ENCODE measurements around the gene SCARF2. TPM values are rescaled to one million over a fixed set of nuclear protein-coding genes. Genes with fewer than 3 reads are reported as not detected.
"Not testable (repeated sequence)": the region's sequence is repeated elsewhere in the genome, so short reads cannot be mapped to it uniquely, and the experiment has no call there.

SCARF2 gene
- total RNA-seq, 1 donor from 2014 or later, result 2.7 TPM

- ATAC-seq, result no peak
- intact Hi-C loops (cut with micrococcal nuclease), result no loop called here
These were observed 34.5 kb downstream of the SCARF2 start for GRCh38 chr22:20402960-20403778.

GRCh38 chr22:20401376-20402014 lies 36.1 kb downstream of the SCARF2 start:
- ATAC-seq, result no peak
- DNase-seq, result no peak
- intact Hi-C loops (cut with micrococcal nuclease), result no loop called here

More at GRCh38 chr22:20402960-20403778, 34.5 kb downstream of the SCARF2 start:
- no peak for DNase-seq

- no peak for ATAC-seq
- intact Hi-C loops (cut with micrococcal nuclease), result no loop called here
These were observed 36.8 kb downstream of the SCARF2 start for GRCh38 chr22:20400606-20401375.

GRCh38 chr22:20399866-20400605 lies 37.6 kb downstream of the SCARF2 start:
- ATAC-seq (no peak), DNase-seq (no peak)
- intact Hi-C loops (cut with micrococcal nuclease), result no loop called here

More at GRCh38 chr22:20400606-20401375, 36.8 kb downstream of the SCARF2 start:
- DNase-seq, result no peak

- DNase-seq (no peak), ATAC-seq (no peak)
- intact Hi-C loops (cut with micrococcal nuclease), result no loop called here
These were observed 39.2 kb downstream of the SCARF2 start for GRCh38 chr22:20398420-20398819.

- intact Hi-C loops (cut with micrococcal nuclease), result no loop called here
- DNase-seq (no peak), ATAC-seq (no peak)
These were observed 40.1 kb downstream of the SCARF2 start for GRCh38 chr22:20397498-20397897.

GRCh38 chr22:20396639-20397038 lies 41.0 kb downstream of the SCARF2 start:
- no peak for ATAC-seq
- intact Hi-C loops (cut with micrococcal nuclease), result no loop called here
- DNase-seq, result no peak

GRCh38 chr22:20395907-20396287 lies 41.7 kb downstream of the SCARF2 start:
- DNase-seq (no peak), ATAC-seq (no peak)
- intact Hi-C loops (cut with micrococcal nuclease), result no loop called here

GRCh38 chr22:20395181-20395906 lies 42.3 kb downstream of the SCARF2 start:
- DNase-seq (no peak), ATAC-seq (no peak)
- intact Hi-C loops (cut with micrococcal nuclease), result no loop called here

- peak; percentile 96 for DNase-seq
- ATAC-seq, result peak; percentile 97
- intact Hi-C loops (cut with micrococcal nuclease), result no loop called here
These were observed 43.7 kb downstream of the SCARF2 start, which contains the start of gene ZNF74 for GRCh38 chr22:20393705-20394476. TSS of gene ZNF74 (plus strand) at chr22:20394151. CDS start at chr22:20394629, 478 bp downstream.

GRCh38 chr22:20392983-20393704 lies 44.5 kb downstream of the SCARF2 start:
- no peak for DNase-seq
- peak; percentile 3 for ATAC-seq
- intact Hi-C loops (cut with micrococcal nuclease), result no loop called here

GRCh38 chr22:20392365-20392881 lies 45.2 kb downstream of the SCARF2 start:
- ATAC-seq; intact Hi-C loops (cut with micrococcal nuclease); DNase-seq: not testable (repeated sequence)

- ATAC-seq, result no peak
- DNase-seq, result no peak
- intact Hi-C loops (cut with micrococcal nuclease), result no loop called here
These were observed 46.4 kb downstream of the SCARF2 start for GRCh38 chr22:20391222-20391621.

- DNase-seq (no peak), ATAC-seq (no peak)
- intact Hi-C loops (cut with micrococcal nuclease), result no loop called here
These were observed 47.2 kb downstream of the SCARF2 start for GRCh38 chr22:20390394-20390907.

- no peak for ATAC-seq
- intact Hi-C loops (cut with micrococcal nuclease), result no loop called here
- no peak for DNase-seq
These were observed 48.3 kb downstream of the SCARF2 start for GRCh38 chr22:20389288-20389687.

GRCh38 chr22:20388200-20388599 lies 49.4 kb downstream of the SCARF2 start:
- intact Hi-C loops (cut with micrococcal nuclease), result no loop called here
- DNase-seq (no peak), ATAC-seq (no peak)

GRCh38 chr22:20386972-20387371 lies 50.7 kb downstream of the SCARF2 start:
- ATAC-seq (no peak), DNase-seq (no peak)
- intact Hi-C loops (cut with micrococcal nuclease), result no loop called here

Measured in left ventricle myocardium superior (tissue), 1 donor.